Immature natural killer cell (primary cell): ENCODE measurements around the gene ARHGDIA. TPM values are rescaled to one million over a fixed set of nuclear protein-coding genes. Genes with fewer than 3 reads are reported as not detected.

Experiments
- DNase-seq, 3 donors: peaks; one replicate each; pipeline ENCODE4 v3.0.0; 2022; ENCODE audit warnings: mixed read lengths in 1 of 3
- H3K27ac Mint-ChIP-seq, 6 donors: one replicate each; pipeline ENCODE4 v1.8.0; 2020; ENCODE audit warnings: mixed read lengths in 6 of 6, mild to moderate bottlenecking in 5 of 6, inconsistent platforms in 4 of 6, moderate library complexity in 3 of 6
- H3K27me3 Mint-ChIP-seq, 3 donors: one replicate each; pipeline ENCODE4 v1.8.0; 2020 to 2021; ENCODE audit warnings: low read depth in 3 of 3, mild to moderate bottlenecking in 3 of 3, mixed read lengths in 3 of 3, moderate library complexity in 3 of 3, inconsistent platforms in 1 of 3
- H3K36me3 Mint-ChIP-seq, 3 donors: one replicate each; pipeline ENCODE4 v1.8.0; 2020; ENCODE audit warnings: mixed read lengths in 3 of 3, inconsistent platforms in 2 of 3, mild to moderate bottlenecking in 2 of 3
- H3K4me1 Mint-ChIP-seq, 2 donors: one replicate each; pipeline ENCODE4 v1.8.0; 2020; ENCODE audit warnings: inconsistent platforms in 2 of 2, mild to moderate bottlenecking in 2 of 2, mixed read lengths in 2 of 2, moderate library complexity in 1 of 2
- H3K4me3 Mint-ChIP-seq, 5 donors: one replicate each; pipeline ENCODE4 v1.8.0; 2020; ENCODE audit warnings: mild to moderate bottlenecking in 5 of 5, mixed read lengths in 5 of 5, inconsistent platforms in 3 of 5, moderate library complexity in 3 of 5
- H3K9me3 Mint-ChIP-seq, 6 donors: one replicate each; pipeline ENCODE4 v1.8.0; 2020; ENCODE audit warnings: mild to moderate bottlenecking in 6 of 6, mixed read lengths in 6 of 6, inconsistent platforms in 4 of 6, moderate library complexity in 3 of 6
- polyA plus RNA-seq, 3 donors: library from polyadenylated mRNA; unstranded; fragments of 300-500 nt; fragmentation: Illumina TruSeq; gene quantifications; one replicate each; pipeline ENCODE4 v1.2.3, GENCODE V29; 2021

Gene ARHGDIA
- polyA plus RNA-seq, 3 donors from 2014 or later, result 100 to 245 (median 133) TPM

DNA sequence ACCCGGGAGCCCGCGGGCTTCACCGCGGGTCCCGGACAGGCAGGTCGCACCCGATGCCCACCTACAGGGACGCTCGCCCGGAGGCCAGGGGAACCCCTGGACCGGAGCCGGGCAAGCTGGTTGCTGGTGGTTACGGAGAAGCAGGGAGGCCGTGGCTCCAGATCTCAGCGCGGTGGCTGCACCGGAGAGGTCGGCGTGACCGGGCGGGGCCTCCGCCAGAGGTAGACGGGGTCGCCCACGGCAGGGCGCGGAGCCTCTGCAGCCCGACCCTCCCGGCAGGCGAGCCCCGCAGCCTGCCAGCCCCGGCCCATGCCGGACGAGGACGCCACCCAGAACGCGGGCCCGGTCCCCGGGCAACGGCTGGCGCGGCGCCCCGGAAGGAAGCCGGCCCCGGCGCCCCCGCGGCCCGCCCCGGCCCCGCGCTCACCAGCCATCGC is 39.7 kb upstream of the ARHGDIA start:
- peaks cover 3 to 15% (median 4%) of the 10 kb centered on the region in 3 donors for H3K27me3 Mint-ChIP-seq
- H3K9me3 Mint-ChIP-seq, result no peaks in the 10 kb centered on the region
- DNase-seq, result no peak
- H3K4me1 Mint-ChIP-seq, result peaks cover 4 to 14% of the 10 kb centered on the region in 2 donors
- peaks cover 0 to 11% (median 5%) of the 10 kb centered on the region in 3 donors for H3K36me3 Mint-ChIP-seq
- H3K4me3 Mint-ChIP-seq, result peak overlapping the region; percentile 86 to 90 (median 87)
- peak overlapping the region in 1 of 6 donors; percentile 87 for H3K27ac Mint-ChIP-seq

DNA sequence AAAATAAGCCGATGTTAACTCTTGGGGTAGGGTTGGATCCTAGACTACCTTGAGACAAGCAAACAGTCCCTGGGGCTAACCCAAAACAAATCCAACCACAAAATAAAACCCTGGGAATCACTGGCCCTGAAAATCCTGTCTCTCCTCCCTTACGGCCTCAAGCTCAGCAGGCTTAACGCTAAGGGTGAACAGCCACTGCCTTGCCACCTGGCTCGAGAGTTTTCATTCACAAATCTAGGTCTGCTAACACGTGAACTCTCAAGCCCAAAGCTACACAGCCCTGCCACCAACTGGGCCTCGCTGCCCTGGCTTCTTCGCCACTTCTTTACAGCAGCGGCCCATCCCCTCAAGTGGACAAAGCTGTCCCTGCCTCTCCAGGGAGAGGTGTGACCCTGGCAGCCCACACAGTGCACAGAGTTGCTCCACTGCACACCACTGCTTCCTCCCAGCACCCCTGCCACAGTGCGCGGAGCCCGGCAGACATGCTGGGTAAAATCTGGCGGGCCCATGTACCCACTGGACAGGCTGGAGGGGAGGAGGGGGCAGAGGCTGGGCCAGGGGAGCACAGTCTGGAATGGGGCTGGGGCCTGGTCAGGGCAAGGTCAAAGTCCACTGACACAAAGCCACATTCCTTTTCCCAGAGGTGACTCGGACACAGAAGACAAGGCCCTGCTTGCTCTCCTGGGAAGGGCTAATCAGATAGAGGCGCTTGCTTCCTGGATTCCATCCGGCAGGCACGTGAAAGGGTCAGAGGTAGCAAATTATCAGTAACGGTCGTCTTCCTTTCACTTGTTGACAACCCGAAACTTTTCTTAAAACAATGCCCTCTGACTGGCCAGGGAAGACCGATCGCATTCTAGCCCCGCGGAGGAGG is 39.1 kb upstream of the ARHGDIA start:
- Mint-ChIP-seq H3K36me3 (peaks cover 0 to 8% (median 5%) of the 10 kb centered on the region in 3 donors), H3K27ac (peak overlapping the region in 5 of 6 donors; percentile 34 to 87 (median 82))

DNA sequence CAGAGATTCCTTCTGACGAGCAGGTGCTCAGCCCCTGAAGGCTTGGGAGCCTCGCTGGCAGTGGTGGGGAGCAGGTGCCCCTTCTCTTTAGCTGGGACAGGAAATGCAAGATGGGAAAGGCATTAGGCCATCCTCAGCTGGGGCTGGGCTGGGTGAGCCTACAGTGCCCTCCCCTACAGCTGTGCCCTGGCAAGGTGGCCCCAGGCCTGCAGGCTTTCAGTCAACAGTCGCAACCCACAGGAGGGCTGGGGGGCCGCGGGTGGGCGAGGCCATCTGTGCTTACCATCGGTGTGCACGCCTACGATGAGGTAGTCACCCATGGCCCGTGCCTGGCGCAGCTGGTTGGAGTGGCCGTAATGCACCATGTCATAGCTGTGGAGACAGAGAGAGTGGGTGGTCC is 38.1 kb upstream of the ARHGDIA start:
- peaks cover 0 to 8% of the 10 kb centered on the region in 2 donors for H3K4me1 Mint-ChIP-seq
- peaks cover 0 to 8% (median 5%) of the 10 kb centered on the region in 3 donors for H3K36me3 Mint-ChIP-seq
- H3K27ac Mint-ChIP-seq, result no peak overlapping the region
- peaks cover 3 to 15% (median 4%) of the 10 kb centered on the region in 3 donors for H3K27me3 Mint-ChIP-seq
- no peaks in the 10 kb centered on the region for H3K9me3 Mint-ChIP-seq
- H3K4me3 Mint-ChIP-seq, result peak overlapping the region in 3 of 5 donors; percentile 56 to 88 (median 87)
- DNase-seq, result no peak

More for the DNA sequence above, 39.1 kb upstream of the ARHGDIA start:
- H3K9me3 Mint-ChIP-seq, result no peaks in the 10 kb centered on the region
- H3K4me3 Mint-ChIP-seq, result peak overlapping the region; percentile 86 to 90 (median 87)
- H3K4me1 Mint-ChIP-seq, result peaks cover 0 to 10% of the 10 kb centered on the region in 2 donors
- H3K27me3 Mint-ChIP-seq, result peaks cover 3 to 15% (median 4%) of the 10 kb centered on the region in 3 donors
- no peak for DNase-seq

DNA sequence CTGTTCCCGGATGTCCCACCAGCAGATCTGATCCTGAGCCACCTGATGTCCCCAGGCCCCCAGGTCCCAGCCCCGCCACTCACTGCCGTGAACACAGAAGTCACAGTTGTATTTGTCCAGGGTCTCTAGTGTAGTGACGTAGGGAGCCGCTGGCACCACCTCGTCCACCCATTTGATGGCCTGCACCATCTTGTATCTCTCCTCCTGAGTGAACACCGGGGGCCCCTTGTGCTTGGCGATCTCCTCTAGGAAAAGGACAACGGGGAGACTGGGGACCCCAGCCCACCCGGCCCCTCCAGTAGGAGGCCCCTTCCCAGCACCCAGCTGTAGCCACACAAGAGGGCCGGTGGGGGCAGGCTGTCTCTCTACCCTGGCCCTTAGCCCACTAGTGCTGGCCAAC is 37.7 kb upstream of the ARHGDIA start:
- Mint-ChIP-seq H3K27ac (no peak overlapping the region), H3K27me3 (peaks cover 3 to 15% (median 4%) of the 10 kb centered on the region in 3 donors), H3K4me3 (no peak overlapping the region), H3K9me3 (no peaks in the 10 kb centered on the region), H3K36me3 (peaks cover 0 to 8% (median 5%) of the 10 kb centered on the region in 3 donors), H3K4me1 (peaks cover 0 to 8% of the 10 kb centered on the region in 2 donors)
- no peak for DNase-seq

DNA sequence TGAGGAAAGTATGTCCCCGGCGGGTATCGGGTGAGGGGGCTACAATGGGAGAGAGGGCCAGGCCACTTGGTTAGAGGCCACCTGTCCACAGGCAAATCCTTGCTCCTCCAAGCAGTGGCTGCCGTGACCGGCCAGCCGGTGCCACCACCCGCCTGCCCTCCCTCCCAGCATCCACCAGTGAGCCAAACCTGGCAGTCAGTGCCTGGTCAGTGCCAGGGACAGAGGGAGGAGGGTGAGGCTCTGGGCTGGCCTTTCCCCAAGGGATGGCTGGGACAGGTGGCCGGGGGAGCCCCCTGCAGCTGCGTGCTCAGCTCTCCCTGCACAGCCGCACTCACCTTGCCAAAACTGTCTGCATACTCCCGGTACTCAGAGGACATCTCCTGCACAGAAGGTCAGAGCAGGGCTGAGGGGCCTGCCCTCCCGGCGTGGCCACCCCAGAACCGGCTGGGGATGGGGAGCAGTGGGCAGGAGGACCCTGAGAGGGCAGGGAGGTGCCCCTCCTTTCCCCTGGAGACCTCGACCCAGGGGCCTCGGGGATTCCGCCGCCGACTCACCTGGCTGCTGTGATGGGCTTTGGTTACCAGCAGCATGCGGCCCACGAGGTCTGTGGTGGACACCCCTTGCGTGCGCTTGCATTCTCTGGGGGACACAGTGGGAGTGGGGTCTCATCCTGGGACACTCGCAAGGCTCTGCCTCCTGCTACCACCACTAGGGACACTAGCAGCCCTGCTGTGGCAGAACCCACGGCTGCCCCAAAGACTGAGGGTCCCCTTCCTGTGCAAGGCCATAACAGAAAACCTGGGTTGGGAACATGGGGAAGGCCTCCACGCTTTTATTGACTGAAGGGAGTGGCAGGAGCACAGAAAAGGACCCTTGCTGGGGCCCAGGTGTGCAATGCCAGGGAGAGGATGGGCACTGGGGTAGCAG is 36.3 kb upstream of the ARHGDIA start:
- Mint-ChIP-seq H3K4me1 (peaks cover 0 to 8% of the 10 kb centered on the region in 2 donors), H3K27me3 (peaks cover 1 to 11% (median 3%) of the 10 kb centered on the region in 3 donors), H3K4me3 (no peak overlapping the region), H3K9me3 (no peaks in the 10 kb centered on the region), H3K36me3 (no peaks in the 10 kb centered on the region), H3K27ac (no peak overlapping the region)
- no peak for DNase-seq

DNA sequence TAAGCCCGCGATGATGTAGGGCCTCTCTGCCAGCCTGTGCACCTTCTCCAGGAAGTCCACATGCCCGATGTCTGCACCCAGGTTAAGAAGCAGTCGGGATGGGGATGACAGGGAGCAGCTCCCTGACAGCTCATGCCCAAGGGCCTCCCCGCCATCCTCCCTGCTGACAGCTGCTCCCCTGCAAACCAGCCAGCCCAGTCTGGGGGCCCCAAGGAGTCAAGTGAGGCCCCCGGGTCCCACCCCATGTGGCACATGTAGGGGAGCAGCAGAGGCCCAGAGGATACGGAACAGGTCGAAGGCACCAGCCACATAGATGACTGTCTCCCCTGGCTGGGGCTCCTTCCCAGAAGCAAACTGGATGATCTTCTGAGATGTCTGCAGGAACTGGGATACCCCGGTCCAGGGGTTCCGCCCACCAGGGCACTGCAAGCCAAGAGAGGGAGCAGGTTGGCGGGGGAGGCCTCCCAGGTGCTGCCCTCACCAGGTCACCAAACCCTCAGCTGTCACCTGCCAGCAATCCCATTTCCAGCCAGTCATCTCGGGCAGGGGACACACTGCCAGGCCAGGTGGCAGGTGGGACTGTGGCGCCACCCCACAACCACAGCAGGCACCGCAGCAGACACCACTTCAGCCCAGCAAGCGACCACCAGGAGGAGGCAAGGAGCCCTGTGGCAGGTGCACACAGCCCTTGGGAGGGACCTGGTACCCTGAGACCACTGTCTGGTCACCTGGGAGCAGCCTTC is 35.5 kb upstream of the ARHGDIA start:
- no peak overlapping the region for H3K27ac Mint-ChIP-seq
- peaks cover 0 to 6% of the 10 kb centered on the region in 2 donors for H3K4me1 Mint-ChIP-seq
- no peaks in the 10 kb centered on the region for H3K36me3 Mint-ChIP-seq
- no peak overlapping the region for H3K4me3 Mint-ChIP-seq
- peaks cover 0 to 10% (median 2%) of the 10 kb centered on the region in 3 donors for H3K27me3 Mint-ChIP-seq
- H3K9me3 Mint-ChIP-seq, result no peaks in the 10 kb centered on the region
- no peak for DNase-seq

DNA sequence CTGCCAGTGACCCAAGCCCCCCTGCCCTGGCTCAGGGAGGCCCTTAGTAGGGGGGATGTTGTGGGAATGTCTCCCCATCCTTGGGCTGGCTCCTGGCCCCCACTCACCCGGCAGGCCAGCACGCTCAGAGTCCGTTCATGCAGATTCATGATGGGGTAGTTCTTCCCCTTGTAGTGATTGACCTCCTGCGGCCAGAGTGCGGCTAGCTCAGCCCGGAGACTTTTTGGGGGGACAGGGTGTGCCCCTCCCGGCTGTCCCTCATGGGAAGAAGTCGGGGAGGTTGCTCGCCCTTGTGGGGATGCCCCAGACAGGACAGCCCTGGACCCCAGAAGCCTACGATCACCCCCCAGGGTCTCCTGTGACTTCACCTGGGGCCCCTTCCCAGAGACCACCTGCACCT is 34.9 kb upstream of the ARHGDIA start:
- H3K36me3 Mint-ChIP-seq, result peaks cover 0 to 3% (median under 1%) of the 10 kb centered on the region in 3 donors
- no peak overlapping the region for H3K4me3 Mint-ChIP-seq
- H3K4me1 Mint-ChIP-seq, result peaks cover 1 to 6% of the 10 kb centered on the region in 2 donors
- no peaks in the 10 kb centered on the region for H3K9me3 Mint-ChIP-seq
- no peak for DNase-seq
- H3K27me3 Mint-ChIP-seq, result peaks cover 0 to 8% (median 0%) of the 10 kb centered on the region in 3 donors
- no peak overlapping the region for H3K27ac Mint-ChIP-seq

DNA sequence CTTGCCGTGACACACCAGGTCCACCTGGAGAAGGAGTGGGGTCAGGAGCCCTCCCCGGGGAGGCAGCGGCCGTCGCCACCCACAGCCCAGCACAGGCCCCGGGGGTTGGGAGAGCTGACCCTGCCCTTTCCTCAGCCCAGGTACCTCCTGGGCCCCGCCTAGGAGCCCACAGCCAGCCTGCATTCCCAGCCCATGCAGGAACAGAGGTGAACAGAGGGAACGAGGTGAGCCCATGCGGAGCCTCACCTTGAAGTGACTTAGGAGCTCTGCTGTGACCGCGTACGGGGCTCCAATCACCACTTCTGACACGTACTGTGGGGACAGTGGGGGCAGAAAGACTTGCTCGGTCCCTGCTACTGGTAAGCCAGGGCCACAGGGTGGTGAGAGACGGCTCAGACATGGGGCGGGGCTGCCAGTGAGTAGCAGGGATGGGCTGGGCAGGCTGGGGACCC is 34.3 kb upstream of the ARHGDIA start:
- H3K27ac Mint-ChIP-seq, result no peak overlapping the region
- peaks cover 0 to 7% (median 0%) of the 10 kb centered on the region in 3 donors for H3K27me3 Mint-ChIP-seq
- no peaks in the 10 kb centered on the region for H3K9me3 Mint-ChIP-seq
- peaks cover 6 to 9% of the 10 kb centered on the region in 2 donors for H3K4me1 Mint-ChIP-seq
- H3K36me3 Mint-ChIP-seq, result peaks cover 0 to 7% (median 4%) of the 10 kb centered on the region in 3 donors
- no peak overlapping the region for H3K4me3 Mint-ChIP-seq
- DNase-seq, result no peak

DNA sequence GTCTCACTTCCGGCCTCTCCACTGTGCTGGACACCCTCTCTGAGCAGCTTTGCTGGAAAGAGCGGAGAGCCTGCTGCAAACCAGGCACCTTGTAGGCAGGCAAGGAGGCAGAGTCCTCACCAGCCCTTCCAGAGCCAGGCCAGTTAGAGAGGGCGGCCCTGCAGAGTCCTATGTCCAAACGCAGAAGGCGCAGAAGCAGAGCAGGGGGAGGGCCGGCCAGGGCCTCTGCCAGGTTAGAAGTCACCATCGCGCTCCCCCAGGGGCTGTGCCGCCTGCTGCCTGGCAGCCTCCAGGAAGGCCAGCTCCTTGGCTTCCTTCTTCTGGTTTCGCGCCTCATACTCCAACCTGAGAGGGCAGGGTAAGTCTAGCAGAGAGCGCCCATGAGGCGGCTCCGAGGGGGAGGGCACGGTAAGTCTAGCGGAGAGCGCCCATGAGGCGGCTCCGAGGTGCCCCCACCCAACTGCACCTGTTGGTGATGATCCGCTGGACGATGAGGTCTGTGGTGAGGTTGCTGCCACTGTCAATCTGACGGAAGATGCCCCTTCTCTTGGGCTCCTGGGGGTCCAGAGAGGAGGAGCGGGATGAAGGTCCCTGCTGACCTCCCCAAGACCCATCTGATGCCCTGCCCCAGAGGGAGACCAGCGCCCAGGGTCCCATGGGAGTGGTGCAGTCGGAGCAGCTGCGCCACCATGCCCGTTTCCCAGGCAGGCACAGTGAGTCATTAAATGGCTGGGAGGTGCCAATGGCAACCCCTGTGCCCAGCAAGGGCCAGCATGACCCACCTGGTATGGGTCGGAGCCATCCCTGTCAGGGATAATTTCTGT is 33.7 kb upstream of the ARHGDIA start:
- Mint-ChIP-seq H3K36me3 (peaks cover 0 to 12% (median 8%) of the 10 kb centered on the region in 3 donors), H3K4me3 (no peak overlapping the region), H3K27ac (no peak overlapping the region), H3K9me3 (no peaks in the 10 kb centered on the region), H3K4me1 (peaks cover 6% of the 10 kb centered on the region in 2 donors), H3K27me3 (peaks cover 0 to 3% (median 0%) of the 10 kb centered on the region in 3 donors)
- DNase-seq, result no peak

DNA sequence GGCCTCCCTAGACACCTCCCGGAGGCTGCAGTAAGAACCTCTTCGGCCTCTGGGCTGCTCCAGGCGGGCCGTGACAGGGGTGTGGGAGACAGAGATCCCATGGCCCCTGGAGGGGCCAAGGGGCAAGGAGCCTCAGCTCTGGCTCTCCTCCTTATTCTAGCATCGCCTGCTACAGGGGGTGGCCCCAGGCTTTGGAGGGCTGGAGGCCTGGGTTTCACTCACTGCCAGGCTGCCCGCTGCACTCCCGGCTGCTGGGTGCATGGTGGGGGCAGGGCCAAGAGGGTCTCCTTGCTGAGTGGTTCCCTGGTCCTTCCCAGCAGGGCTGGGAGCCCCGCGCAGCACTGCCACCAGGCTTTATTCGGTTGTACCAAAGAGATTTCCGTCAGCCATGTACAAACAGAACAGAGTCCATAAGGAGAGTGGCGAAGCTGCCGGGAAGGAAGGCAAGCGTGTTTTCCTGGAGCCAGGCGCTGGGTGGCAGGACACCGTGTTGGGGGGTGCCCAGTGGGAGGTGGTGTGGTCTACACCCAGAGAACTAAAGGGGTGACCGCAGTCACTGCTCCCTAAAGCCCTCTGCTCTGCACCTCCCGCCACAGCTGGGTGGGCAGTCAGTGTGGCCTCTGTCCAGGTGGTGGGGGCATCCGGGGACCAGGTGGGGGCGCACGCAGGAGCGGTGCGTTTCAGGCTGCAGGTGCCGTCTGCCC is 32.9 kb upstream of the ARHGDIA start:
- H3K27ac Mint-ChIP-seq, result no peak overlapping the region
- peaks cover 0 to 13% (median 8%) of the 10 kb centered on the region in 3 donors for H3K36me3 Mint-ChIP-seq
- peaks cover 2 to 6% of the 10 kb centered on the region in 2 donors for H3K4me1 Mint-ChIP-seq
- no peaks in the 10 kb centered on the region for H3K9me3 Mint-ChIP-seq
- DNase-seq, result no peak
- H3K27me3 Mint-ChIP-seq, result peaks cover 0 to 3% (median 0%) of the 10 kb centered on the region in 3 donors
- H3K4me3 Mint-ChIP-seq, result no peak overlapping the region

DNA sequence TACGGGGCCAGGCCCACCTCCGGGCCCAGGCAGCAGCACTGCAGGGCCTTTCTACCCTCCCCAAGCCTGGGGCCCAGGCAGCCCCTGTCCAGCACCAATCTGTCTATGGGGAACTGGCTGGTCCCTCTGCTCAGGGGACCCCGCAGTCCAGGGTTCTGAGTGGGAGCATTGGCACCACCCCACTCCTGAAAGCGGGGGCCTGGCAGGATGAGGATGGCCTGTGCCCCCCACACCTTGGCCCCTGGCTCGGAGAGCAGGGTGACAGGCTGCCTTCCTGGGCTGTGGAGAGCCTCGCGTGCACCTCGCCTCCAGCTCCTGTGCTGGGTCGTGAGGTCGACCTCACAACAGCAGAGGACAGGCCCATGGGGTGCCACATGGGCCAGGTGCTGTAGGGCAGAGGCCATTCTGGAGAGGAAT is 32.3 kb upstream of the ARHGDIA start:
- DNase-seq, result no peak
- Mint-ChIP-seq H3K27me3 (peaks cover 0 to 3% (median 0%) of the 10 kb centered on the region in 3 donors), H3K9me3 (no peaks in the 10 kb centered on the region), H3K36me3 (peaks cover 0 to 13% (median 8%) of the 10 kb centered on the region in 3 donors), H3K27ac (no peak overlapping the region), H3K4me1 (peaks cover 2 to 6% of the 10 kb centered on the region in 2 donors), H3K4me3 (no peak overlapping the region)
